ENCODE data around the gene EFCAB9.

Gene EFCAB9

GRCh38 chr5:172178301-172178987 is 15.5 kb upstream of the EFCAB9 start:
- H3K4me1 ChIP-seq (ENCODE audit: control insufficient read depth, insufficient read depth, low read length), result peaks cover 3% of the 10 kb centered on the region
- H3K9me3 ChIP-seq (ENCODE audit: control insufficient read depth in 2 of 2, low read length in 2 of 2), result no peaks in the 10 kb centered on the region
- no peak overlapping the region for H3K4me3 ChIP-seq (ENCODE audit: low read length in 2 of 2)
- no peak overlapping the region for H3K27ac ChIP-seq (ENCODE audit: low read length)
- no peaks in the 10 kb centered on the region for H3K36me3 ChIP-seq (ENCODE audit: control insufficient read depth in 2 of 2, insufficient read depth in 2 of 2, low read length in 2 of 2)
- no peak overlapping the region for H3K9ac ChIP-seq (ENCODE audit: low read length in 2 of 2)
- H3K27me3 ChIP-seq (ENCODE audit: control insufficient read depth in 1 of 2, insufficient read depth in 2 of 2, low read length in 2 of 2), result no peaks in the 10 kb centered on the region

GRCh38 chr5:172178991-172179989 is 14.7 kb upstream of the EFCAB9 start:
- peak overlapping the region in 1 of 2 donors; percentile 22 for H3K4me3 ChIP-seq (ENCODE audit: low read length in 2 of 2)
- peak overlapping the region; percentile 18 for H3K27ac ChIP-seq (ENCODE audit: low read length)
- H3K9me3 ChIP-seq (ENCODE audit: control insufficient read depth in 2 of 2, low read length in 2 of 2), result no peaks in the 10 kb centered on the region
- H3K27me3 ChIP-seq (ENCODE audit: control insufficient read depth in 1 of 2, insufficient read depth in 2 of 2, low read length in 2 of 2), result no peaks in the 10 kb centered on the region
- no peak overlapping the region for H3K9ac ChIP-seq (ENCODE audit: low read length in 2 of 2)
- no peaks in the 10 kb centered on the region for H3K36me3 ChIP-seq (ENCODE audit: control insufficient read depth in 2 of 2, insufficient read depth in 2 of 2, low read length in 2 of 2)
- H3K4me1 ChIP-seq (ENCODE audit: control insufficient read depth, insufficient read depth, low read length), result peaks cover 3% of the 10 kb centered on the region

GRCh38 chr5:172180936-172181335 is 13.0 kb upstream of the EFCAB9 start:
- Histone ChIP-seq H3K36me3 (ENCODE audit: control insufficient read depth in 2 of 2, insufficient read depth in 2 of 2, low read length in 2 of 2) (no peaks in the 10 kb centered on the region), H3K9me3 (ENCODE audit: control insufficient read depth in 2 of 2, low read length in 2 of 2) (no peaks in the 10 kb centered on the region), H3K4me3 (ENCODE audit: low read length in 2 of 2) (no peak overlapping the region), H3K9ac (ENCODE audit: low read length in 2 of 2) (no peak overlapping the region), H3K4me1 (ENCODE audit: control insufficient read depth, insufficient read depth, low read length) (peaks cover 3% of the 10 kb centered on the region), H3K27me3 (ENCODE audit: control insufficient read depth in 1 of 2, insufficient read depth in 2 of 2, low read length in 2 of 2) (no peaks in the 10 kb centered on the region), H3K27ac (ENCODE audit: low read length) (no peak overlapping the region)

DNA sequence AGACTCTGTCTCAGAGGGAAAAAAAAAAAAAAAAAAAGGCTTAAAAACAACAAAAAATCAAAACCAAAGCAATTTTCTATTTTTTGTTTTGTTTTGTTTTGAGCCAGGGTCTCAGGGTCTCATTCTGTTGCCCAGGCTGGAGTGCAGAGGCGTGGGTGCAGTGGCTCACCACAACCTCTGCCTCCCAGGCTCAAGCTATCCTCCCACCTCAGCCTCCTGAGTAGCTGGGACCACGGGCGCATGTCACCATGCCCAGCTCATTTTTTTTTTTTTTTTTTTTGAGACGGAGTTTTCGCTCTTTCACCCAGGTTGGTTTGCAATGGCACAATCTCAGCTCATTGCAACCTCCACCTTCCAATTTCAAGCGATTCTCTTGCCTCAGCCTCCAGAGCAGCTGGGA is 11.7 kb upstream of the EFCAB9 start:
- Histone ChIP-seq H3K36me3 (ENCODE audit: control insufficient read depth in 2 of 2, insufficient read depth in 2 of 2, low read length in 2 of 2) (no peaks in the 10 kb centered on the region), H3K27ac (ENCODE audit: low read length) (no peak overlapping the region), H3K27me3 (ENCODE audit: control insufficient read depth in 1 of 2, insufficient read depth in 2 of 2, low read length in 2 of 2) (no peaks in the 10 kb centered on the region), H3K4me1 (ENCODE audit: control insufficient read depth, insufficient read depth, low read length) (peaks cover 14% of the 10 kb centered on the region), H3K4me3 (ENCODE audit: low read length in 2 of 2) (no peak overlapping the region), H3K9me3 (ENCODE audit: control insufficient read depth in 2 of 2, low read length in 2 of 2) (no peaks in the 10 kb centered on the region), H3K9ac (ENCODE audit: low read length in 2 of 2) (no peak overlapping the region)

DNA sequence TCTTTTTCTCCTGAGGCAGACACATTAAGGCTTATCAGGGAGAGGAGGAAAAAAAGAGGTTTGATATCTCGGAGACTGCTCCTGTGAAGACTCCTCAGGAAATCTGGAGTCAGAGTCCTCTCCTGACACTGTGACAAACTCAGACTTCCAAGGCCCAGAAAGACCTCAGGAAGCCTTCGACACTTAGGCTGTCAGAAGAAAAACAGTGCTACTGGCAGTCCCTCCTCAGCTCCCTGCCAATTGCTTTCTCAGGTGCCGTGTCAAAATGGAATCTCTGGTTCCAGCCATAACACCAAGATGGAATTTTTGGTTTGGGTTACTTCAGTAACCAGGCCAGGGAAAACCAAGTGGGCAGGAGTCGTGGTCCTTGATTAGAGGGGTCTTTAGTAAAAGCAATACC is 10.1 kb upstream of the EFCAB9 start:
- Histone ChIP-seq H3K9ac (ENCODE audit: low read length in 2 of 2) (no peak overlapping the region), H3K4me1 (ENCODE audit: control insufficient read depth, insufficient read depth, low read length) (peaks cover 19% of the 10 kb centered on the region), H3K9me3 (ENCODE audit: control insufficient read depth in 2 of 2, low read length in 2 of 2) (no peaks in the 10 kb centered on the region), H3K27ac (ENCODE audit: low read length) (no peak overlapping the region), H3K36me3 (ENCODE audit: control insufficient read depth in 2 of 2, insufficient read depth in 2 of 2, low read length in 2 of 2) (no peaks in the 10 kb centered on the region), H3K4me3 (ENCODE audit: low read length in 2 of 2) (no peak overlapping the region), H3K27me3 (ENCODE audit: control insufficient read depth in 1 of 2, insufficient read depth in 2 of 2, low read length in 2 of 2) (no peaks in the 10 kb centered on the region)

DNA sequence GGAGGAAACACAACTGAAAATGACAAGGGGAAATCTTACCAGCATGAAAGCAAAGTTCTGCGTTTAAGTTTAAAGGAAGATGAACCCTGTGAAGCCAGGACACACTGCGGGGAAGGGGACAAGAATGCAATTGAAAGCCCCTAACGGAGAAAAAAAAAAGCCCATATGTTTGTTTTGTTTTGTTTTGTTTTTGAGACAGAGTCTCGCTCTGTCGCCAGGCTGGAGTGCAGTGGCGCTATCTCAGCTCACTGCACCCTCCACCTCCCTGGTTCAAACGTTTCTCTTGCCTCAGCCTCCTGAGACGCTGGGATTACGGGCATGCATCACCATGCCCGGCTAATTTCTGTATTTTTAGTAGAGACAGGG is 8.9 kb upstream of the EFCAB9 start:
- no peaks in the 10 kb centered on the region for H3K27me3 ChIP-seq (ENCODE audit: control insufficient read depth in 1 of 2, insufficient read depth in 2 of 2, low read length in 2 of 2)
- no peaks in the 10 kb centered on the region for H3K9me3 ChIP-seq (ENCODE audit: control insufficient read depth in 2 of 2, low read length in 2 of 2)
- H3K4me1 ChIP-seq (ENCODE audit: control insufficient read depth, insufficient read depth, low read length), result peaks cover 22% of the 10 kb centered on the region
- H3K4me3 ChIP-seq (ENCODE audit: low read length in 2 of 2), result no peak overlapping the region
- H3K27ac ChIP-seq (ENCODE audit: low read length), result no peak overlapping the region
- H3K36me3 ChIP-seq (ENCODE audit: control insufficient read depth in 2 of 2, insufficient read depth in 2 of 2, low read length in 2 of 2), result no peaks in the 10 kb centered on the region
- H3K9ac ChIP-seq (ENCODE audit: low read length in 2 of 2), result no peak overlapping the region

GRCh38 chr5:172186114-172186695 is 7.8 kb upstream of the EFCAB9 start:
- Histone ChIP-seq H3K27me3 (ENCODE audit: control insufficient read depth in 1 of 2, insufficient read depth in 2 of 2, low read length in 2 of 2) (no peaks in the 10 kb centered on the region), H3K4me1 (ENCODE audit: control insufficient read depth, insufficient read depth, low read length) (peaks cover 22% of the 10 kb centered on the region), H3K36me3 (ENCODE audit: control insufficient read depth in 2 of 2, insufficient read depth in 2 of 2, low read length in 2 of 2) (no peaks in the 10 kb centered on the region), H3K4me3 (ENCODE audit: low read length in 2 of 2) (peak overlapping the region in 1 of 2 donors; percentile 93), H3K9ac (ENCODE audit: low read length in 2 of 2) (no peak overlapping the region), H3K27ac (ENCODE audit: low read length) (no peak overlapping the region), H3K9me3 (ENCODE audit: control insufficient read depth in 2 of 2, low read length in 2 of 2) (no peaks in the 10 kb centered on the region)

- H3K9ac ChIP-seq (ENCODE audit: low read length in 2 of 2), result peak overlapping the region; percentile 78 to 79
- peak overlapping the region; percentile 75 for H3K27ac ChIP-seq (ENCODE audit: low read length)
- peak overlapping the region; percentile 78 to 93 for H3K4me3 ChIP-seq (ENCODE audit: low read length in 2 of 2)
- H3K9me3 ChIP-seq (ENCODE audit: control insufficient read depth in 2 of 2, low read length in 2 of 2), result no peaks in the 10 kb centered on the region
- no peaks in the 10 kb centered on the region for H3K36me3 ChIP-seq (ENCODE audit: control insufficient read depth in 2 of 2, insufficient read depth in 2 of 2, low read length in 2 of 2)
- H3K4me1 ChIP-seq (ENCODE audit: control insufficient read depth, insufficient read depth, low read length), result peaks cover 22% of the 10 kb centered on the region
- no peaks in the 10 kb centered on the region for H3K27me3 ChIP-seq (ENCODE audit: control insufficient read depth in 1 of 2, insufficient read depth in 2 of 2, low read length in 2 of 2)
Observed at GRCh38 chr5:172187118-172188032, 6.6 kb upstream of the EFCAB9 start.

GRCh38 chr5:172188033-172188892 is 5.7 kb upstream of the EFCAB9 start, which contains the start of gene STK10:
Gene STK10, minus strand, starts transcription at chr5:172188224. Its CDS starts 182 bp downstream, at chr5:172188042.
- Histone ChIP-seq H3K27me3 (ENCODE audit: control insufficient read depth in 1 of 2, insufficient read depth in 2 of 2, low read length in 2 of 2) (no peaks in the 10 kb centered on the region), H3K4me1 (ENCODE audit: control insufficient read depth, insufficient read depth, low read length) (peaks cover 22% of the 10 kb centered on the region), H3K27ac (ENCODE audit: low read length) (peak within 1 kb of the TSS; percentile 75), H3K9me3 (ENCODE audit: control insufficient read depth in 2 of 2, low read length in 2 of 2) (no peaks in the 10 kb centered on the region), H3K4me3 (ENCODE audit: low read length in 2 of 2) (peak within 1 kb of the TSS; percentile 78 to 93), H3K9ac (ENCODE audit: low read length in 2 of 2) (peak within 1 kb of the TSS; percentile 78 to 79), H3K36me3 (ENCODE audit: control insufficient read depth in 2 of 2, insufficient read depth in 2 of 2, low read length in 2 of 2) (no peaks in the 10 kb centered on the region)
